ENCODE results near the gene LEMD1. TPM values are rescaled to one million over a fixed set of nuclear protein-coding genes. Genes with fewer than 3 reads are reported as not detected.

LEMD1 gene
- total RNA-seq, 2 donors from 2014 or later = not detected

GRCh38 chr1:205429762-205430695 is 8.2 kb upstream of the LEMD1 start:
- no peaks in the 10 kb centered on the region for H3K36me3 ChIP-seq
- DNase-seq (ENCODE audit: low spot score) (no peak), ATAC-seq (ENCODE audit: insufficient number of reproducible peaks, low FRiP score, low read depth) (no peak)
- no peak for TF ChIP-seq CTCF (IDR thresholded peaks at IDR 0.05)
- H3K4me3 ChIP-seq = peak overlapping the region; percentile 78
- H3K27ac ChIP-seq = no peak overlapping the region
- H3K4me1 ChIP-seq (ENCODE audit: control insufficient read depth in 1 of 2, low read depth in 2 of 2) = peaks cover 0 to 5% of the 10 kb centered on the region in 2 donors
- H3K9me3 ChIP-seq = no peaks in the 10 kb centered on the region
- no peaks in the 10 kb centered on the region for H3K27me3 ChIP-seq (replicated peaks; ENCODE audit: insufficient read depth)

GRCh38 chr1:205424901-205425600 is 3.2 kb upstream of the LEMD1 start:
- Histone ChIP-seq H3K4me3 (no peak overlapping the region), H3K4me1 (ENCODE audit: control insufficient read depth in 1 of 2, low read depth in 2 of 2) (no peaks in the 10 kb centered on the region), H3K27me3 (replicated peaks; ENCODE audit: insufficient read depth) (no peaks in the 10 kb centered on the region), H3K27ac (no peak overlapping the region), H3K36me3 (no peaks in the 10 kb centered on the region), H3K9me3 (no peaks in the 10 kb centered on the region)
- no peak for ATAC-seq (ENCODE audit: insufficient number of reproducible peaks, low FRiP score, low read depth)
- TF ChIP-seq CTCF (IDR thresholded peaks at IDR 0.05) = no peak
- no peak for DNase-seq (ENCODE audit: low spot score)

GRCh38 chr1:205423814-205424399 is 2.1 kb upstream of the LEMD1 start:
- Histone ChIP-seq H3K36me3 (no peaks in the 10 kb centered on the region), H3K4me1 (ENCODE audit: control insufficient read depth in 1 of 2, low read depth in 2 of 2) (no peaks in the 10 kb centered on the region), H3K4me3 (no peak overlapping the region), H3K27me3 (replicated peaks; ENCODE audit: insufficient read depth) (no peaks in the 10 kb centered on the region), H3K27ac (no peak overlapping the region), H3K9me3 (no peaks in the 10 kb centered on the region)
- ATAC-seq (ENCODE audit: insufficient number of reproducible peaks, low FRiP score, low read depth) (no peak), DNase-seq (ENCODE audit: low spot score) (no peak)
- no peak for TF ChIP-seq CTCF (IDR thresholded peaks at IDR 0.05)

- H3K4me1 ChIP-seq (ENCODE audit: control insufficient read depth in 1 of 2, low read depth in 2 of 2) = no peaks in the 10 kb centered on the region
- no peak for ATAC-seq (ENCODE audit: insufficient number of reproducible peaks, low FRiP score, low read depth)
- no peak for DNase-seq (ENCODE audit: low spot score)
- no peaks in the 10 kb centered on the region for H3K27me3 ChIP-seq (replicated peaks; ENCODE audit: insufficient read depth)
- H3K27ac ChIP-seq = no peak overlapping the region
- H3K36me3 ChIP-seq = no peaks in the 10 kb centered on the region
- no peaks in the 10 kb centered on the region for H3K9me3 ChIP-seq
- no peak for TF ChIP-seq CTCF (IDR thresholded peaks at IDR 0.05)
- H3K4me3 ChIP-seq = no peak overlapping the region
Observed at GRCh38 chr1:205422993-205423642, 1.3 kb upstream of the LEMD1 start.

Data from thoracic aorta (tissue), 2 donors.